NCI-H1930 (cell line): ENCODE data around the gene MLYCD.
A peak's percentile ranks its signal among the peaks of the same experiment; 100 is the strongest.
"Not testable (repeated sequence)": the region's sequence is repeated elsewhere in the genome, so short reads cannot be mapped to it uniquely, and the experiment has no call there.

Experiments
- DNase-seq, 2 experiments: peaks; one replicate each; lab custom pipeline; 2025; lab: John Stamatoyannopoulos, UW

The MLYCD gene

DNA sequence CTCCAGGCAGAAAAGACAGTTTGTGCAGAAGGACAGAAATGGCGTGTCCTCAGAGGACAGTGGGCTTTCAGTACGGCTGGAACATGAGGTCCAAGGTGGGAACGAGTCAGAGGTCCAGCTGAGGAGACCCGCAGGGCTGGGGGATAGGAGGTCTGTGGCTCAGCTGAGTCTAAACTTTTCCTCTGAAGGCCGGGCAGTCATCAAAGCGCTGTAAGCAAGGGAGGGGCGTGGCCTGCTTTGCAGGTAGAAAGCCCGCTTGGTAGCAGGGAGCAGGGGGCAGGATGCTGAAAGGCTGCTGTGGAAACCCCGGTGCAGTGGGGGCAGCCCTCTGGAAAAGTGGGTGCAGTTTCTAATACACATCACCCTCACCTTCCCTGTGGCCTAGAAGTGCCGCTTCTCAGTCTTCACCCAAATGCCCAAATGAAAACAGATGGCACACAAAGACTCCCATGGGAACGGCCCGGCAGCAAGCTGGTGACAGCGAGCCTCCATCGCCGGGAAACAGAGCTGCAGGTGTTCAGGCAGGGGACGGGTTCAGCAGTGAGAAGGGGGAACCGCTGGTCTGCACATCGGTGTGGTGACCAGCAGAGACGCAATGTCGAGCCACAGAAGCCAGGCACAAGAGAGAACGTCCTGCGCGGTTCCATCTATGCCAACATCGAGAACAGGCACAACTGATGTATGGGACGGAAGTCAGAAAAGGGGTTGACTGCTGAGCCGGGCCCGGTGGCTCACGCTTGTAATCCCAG, 41.9 kb downstream of the MLYCD start:
- no peak for DNase-seq

DNA sequence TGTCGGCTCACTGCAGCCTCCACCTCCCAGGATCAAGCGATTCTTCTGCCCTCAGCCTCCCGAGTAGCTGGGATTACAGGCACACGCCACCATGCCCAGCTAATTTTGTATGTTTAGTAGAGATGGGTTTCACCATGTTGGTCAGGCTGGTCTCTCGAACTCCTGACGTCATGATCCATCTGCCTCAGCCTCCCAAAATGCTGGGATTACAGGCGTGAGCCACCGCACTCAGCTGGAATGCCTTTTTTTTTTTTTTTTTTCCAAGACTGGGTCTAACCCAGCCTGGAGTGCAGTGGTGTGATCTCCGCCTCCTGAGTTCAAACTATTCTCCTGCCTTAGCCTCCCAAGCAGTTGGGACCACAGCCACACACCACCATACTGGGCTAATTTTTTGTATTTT, 42.6 kb downstream of the MLYCD start:
- not testable (repeated sequence) for DNase-seq

DNA sequence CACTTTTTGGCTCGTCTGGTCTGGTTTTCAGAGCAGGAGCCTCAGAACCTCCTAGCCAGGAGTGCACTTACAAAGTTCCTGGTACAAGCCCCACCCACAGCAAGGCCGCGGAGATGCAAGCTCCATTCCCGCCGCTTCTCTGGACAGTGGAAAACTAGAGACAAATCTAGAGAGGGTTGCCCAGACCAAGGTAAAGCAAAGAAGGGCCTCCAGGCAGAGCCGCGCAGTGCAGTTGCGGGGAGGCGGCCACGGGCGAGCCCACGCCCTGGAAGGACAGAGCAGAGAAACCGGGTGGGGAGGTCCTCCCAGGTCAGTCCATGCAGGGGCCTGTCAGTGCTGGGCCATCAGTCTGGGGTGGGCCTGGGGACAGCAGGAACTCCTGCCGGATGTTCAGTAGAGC, 43.2 kb downstream of the MLYCD start:
- DNase-seq: no peak

DNA sequence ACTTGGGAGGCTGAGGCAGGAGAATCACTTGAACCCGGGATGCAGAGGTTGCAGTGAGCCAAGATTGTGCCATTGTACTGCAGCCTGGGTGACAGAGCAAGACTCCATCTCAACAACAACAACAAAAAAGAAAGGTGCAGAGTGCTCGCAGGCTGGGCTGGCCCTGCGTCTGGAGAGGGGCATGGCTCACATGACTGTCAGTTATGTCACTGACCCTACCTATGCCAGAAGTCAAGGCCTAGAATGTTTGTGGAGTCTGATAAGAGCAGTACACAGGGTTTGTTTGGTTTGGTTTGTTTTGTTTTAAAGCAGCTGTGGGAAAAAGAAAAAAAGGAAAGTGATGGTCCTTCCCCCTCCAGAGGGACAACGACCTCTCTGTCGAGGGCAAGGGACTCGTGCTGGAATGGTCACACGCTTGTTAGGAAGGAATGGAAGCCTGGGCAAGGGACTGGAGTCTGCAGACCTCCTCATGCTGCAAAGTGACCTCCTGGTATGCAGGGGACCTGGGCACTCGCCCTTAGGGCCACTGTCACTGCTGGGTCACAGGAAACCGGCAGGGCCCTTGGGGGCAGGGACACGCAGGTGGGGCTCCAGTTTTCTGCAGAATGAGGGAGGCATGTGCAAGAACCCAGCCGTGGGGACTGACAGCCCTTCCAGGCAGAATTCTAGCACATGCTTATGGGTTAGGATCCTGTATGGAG, 44.0 kb downstream of the MLYCD start:
- DNase-seq: no peak

DNA sequence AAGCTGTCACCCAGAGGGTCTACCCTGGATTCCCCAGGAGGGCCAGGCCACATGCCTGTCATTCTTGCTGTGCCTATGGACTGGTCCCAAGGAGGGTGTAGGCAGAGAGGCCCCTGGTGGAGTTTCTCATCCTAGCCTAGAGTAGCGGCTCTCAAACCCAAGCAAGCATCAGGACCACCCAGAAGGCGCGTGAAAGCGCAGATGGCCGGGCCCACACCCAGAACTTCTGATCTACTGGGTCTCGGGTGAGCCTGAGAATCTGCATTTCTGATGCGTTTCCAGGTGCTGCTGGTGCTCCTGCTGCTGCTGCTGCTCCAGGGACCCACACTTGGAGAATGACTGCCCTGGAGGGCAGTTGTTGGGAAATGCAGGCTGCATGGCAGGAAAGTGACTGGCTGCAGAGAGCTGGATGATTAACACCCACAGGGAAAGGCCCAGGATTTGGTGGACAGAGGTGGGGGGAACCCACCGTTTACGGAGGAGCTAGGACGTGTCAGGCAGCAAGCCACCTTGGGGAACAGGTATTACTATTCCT, 44.7 kb downstream of the MLYCD start:
- no peak for DNase-seq

DNA sequence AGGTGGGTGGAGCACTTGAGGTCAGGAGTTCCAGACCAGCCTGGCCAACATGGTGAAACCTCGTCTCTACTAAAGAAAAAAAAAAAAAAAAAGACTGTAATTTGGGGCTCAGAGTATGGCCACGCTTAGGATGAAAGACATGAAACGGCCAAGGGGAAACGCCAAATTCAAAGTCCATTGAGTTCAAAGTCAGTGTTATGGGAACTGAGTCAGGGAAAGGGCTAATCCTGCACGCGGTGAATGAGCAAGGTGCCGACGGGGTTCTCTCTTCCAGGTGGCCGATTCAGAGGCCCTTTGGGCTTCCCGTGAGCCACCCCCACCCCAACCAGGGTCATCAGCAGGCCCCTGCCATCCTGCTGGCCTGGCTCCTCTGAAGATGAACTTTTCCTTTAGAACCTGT, 46.7 kb downstream of the MLYCD start:
- no peak for DNase-seq

DNA sequence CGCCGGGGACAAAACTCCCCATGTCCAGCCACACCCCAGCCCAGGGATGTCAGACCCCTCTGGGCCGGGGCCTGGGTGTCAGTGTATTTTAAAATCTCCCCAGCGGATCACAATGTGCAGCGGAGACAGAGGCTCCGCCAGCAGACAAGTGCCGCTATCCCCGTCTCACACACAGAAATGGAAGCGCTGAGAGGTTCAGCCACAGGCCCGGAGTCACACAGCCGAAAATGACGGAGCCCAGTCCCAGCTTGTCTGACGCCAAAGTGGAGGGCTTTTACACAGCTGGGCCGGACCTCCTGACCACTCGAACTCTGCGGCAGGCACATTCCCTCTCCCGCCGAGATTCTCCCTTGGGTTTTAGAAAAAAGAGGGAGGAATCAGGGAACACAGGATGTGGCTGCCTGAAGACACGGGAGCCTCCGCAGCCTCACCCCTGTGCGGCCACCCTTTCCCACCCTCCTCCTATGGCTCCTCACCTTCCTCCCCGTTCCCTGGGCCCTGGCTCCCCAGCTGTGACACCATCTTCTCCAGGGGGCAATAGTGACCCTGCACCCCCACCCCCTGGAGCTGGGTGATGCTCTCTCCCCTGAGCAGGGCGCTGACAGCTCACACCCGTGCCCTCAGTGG, 47.4 kb downstream of the MLYCD start:
- DNase-seq: no peak

DNA sequence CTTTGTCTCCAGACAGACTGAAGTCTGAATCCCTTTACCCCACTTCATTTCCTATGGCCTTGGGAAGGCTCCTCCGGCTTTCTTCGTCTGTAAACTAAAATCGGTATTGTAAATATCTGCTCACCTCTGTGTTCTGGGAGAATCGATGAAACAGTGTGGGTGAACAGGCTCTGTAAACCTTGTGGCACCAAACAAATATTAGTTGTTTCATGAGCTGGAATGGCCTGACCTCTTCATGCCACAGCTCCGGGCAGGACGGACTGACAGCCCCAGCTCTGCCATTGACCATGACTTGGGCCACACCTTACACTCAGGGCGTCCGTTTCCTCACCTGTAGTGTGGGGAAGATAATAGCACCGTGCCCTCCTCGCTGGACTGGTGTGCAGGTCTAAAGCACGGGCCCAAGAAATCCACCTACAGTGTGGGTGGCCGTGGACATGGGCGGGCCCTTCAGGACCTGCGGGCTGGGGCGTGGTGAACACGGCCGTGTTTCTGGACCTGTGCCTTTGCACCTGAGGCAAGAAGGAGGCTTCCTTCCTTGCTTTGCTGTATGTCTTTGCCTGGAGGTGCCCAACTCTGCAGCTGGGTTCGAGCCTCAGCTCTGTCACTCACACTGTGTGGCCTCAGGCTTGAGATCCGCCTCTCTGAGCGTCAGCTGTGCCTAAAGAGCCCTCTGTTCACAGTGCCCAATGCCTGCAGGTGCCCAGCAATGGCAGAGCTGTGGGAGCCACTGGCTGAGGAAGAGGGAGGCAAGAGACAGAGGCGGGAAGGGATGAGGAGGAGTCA, 48.1 kb downstream of the MLYCD start:
- no peak for DNase-seq

DNA sequence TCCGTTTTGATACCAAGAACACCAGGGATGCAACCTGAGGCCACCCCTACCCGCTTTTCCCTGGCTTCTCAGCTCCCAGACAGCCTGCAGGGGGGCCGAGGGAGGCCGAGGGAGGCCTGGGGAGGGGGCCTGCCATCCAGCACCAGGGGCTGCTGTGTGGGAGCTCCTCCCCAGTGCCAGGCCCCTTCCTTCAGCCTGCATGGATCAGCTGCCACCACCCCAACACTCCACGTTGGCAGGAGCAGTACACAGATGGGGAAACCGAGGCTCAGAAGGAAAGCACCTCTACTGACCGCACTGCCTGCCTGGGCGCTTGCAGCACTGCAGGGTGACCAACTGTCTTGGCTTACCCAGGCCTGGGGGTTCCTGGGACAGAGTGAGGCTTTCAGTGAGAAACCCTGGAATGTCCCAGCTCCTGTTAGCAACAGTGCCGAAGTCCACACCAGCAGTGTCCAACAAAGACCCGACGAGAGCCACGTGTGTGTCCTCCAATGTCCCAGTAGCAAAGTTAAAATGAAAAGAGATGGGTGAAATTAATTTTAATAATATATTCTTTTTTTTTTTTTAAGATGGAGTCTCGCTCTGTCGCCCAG, 48.8 kb downstream of the MLYCD start:
- no peak for DNase-seq

DNA sequence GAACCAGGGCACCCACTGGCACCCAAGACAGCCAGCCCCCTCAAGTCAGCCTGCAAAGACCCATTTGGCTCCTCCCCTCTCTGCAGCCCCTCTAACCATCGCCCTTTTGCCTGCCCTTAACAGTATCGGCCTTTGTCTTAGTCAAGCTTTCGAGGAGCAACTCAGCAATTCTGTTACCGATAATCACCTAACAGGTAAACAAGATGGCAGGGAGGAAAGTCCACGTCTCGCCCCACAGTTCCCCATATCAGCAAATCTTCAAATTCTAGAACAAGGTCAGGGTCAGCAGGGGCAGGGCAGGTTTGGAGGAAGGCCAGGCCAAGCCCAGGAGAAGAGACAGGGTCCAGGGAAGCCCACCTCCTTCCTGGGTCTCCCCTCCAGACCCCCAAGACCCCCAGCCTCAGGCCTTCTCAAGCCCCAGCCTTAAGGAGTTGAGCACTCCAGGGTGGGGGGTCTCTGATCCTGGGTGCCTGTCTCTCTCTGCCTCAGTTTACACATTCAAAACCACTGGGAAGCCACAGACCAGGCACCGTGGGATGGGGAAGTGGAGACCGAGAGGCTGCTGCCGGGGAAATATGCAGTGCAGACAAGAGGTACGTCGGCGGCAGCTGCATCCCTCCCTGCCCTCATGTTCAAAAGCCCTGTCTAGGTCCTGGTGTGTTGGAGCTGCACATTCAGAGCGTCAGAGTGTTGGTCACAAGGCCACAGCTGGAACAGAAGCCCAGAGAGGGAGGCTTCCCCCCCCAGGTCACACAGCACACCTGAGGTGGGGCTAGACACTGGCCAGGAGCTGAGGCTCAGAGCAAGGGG, 50.2 kb downstream of the MLYCD start:
- no peak for DNase-seq

DNA sequence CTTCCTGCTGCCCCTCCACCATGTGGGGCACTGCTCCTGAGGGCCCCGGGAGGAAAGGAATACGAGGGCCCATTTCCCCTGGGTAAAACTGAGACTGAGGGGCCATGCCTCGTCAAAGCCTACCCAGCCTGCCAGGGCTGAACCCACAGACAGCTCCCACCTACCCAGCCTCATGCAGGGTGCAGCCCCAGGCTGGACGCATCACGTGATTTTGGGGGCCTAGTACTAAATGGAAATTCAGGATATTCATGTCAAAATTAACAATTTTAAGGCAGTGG, 50.7 kb downstream of the MLYCD start:
- DNase-seq: no peak

DNA sequence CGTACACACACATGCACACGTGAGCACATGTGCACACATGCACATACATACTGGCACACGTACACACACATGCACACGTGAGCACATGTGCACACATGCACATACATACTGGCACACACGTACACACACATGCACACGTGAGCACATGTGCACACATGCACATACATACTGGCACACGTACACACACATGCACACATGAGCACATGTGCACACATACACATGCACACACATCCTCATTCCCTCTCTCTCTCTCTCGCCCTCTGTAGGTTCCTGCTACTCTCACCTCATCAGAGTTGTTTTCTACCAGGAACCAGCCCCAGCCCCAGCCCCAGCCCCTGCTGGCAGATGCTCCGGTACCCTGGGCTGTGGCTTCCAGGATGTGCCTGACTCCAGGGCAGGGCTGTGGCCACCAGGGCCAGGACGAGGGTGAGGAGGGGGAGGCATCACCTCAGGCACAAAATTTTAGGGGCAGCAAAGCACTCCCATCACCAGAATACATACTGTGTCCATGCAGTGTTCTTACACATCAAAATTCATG, 52.0 kb downstream of the MLYCD start:
- DNase-seq: not testable (repeated sequence)

DNA sequence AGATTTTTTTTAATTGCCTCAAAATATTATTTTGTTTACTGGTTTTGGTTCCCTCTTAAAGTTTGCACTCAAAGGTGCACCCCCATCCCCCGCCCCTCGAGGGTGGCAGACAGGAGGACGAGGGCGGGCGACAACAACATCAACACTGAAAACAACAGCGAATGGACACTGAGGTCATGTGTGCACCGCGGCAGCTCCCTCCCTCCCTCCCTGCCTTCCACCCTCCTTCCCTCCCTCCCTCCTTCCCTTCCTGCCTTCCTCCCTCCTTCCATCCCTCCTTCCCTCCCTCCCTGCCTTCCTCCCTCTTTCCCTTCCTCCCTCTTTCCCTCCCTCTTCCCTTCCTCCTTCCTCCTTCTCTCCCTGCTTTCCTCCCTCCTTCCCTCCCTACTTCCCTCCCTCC, 52.6 kb downstream of the MLYCD start:
- no peak for DNase-seq

DNA sequence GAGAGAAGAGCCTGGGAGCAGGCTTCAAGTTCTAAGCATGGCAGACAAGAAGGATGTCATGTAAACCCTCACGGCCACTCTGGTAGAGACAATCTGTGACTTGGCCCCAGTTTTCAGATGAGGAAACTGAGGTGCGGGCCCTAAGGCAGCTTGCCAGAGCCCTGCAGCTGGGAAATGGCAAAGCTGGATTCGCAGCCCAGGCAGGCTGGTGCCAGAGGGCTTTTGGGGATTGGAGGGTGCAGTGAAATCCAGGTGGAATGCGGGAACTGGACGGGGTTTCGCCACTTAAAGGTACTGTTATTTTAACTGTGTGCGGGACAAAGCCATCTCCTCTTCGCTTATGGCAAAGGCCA, 53.6 kb downstream of the MLYCD start:
- DNase-seq: no peak

DNA sequence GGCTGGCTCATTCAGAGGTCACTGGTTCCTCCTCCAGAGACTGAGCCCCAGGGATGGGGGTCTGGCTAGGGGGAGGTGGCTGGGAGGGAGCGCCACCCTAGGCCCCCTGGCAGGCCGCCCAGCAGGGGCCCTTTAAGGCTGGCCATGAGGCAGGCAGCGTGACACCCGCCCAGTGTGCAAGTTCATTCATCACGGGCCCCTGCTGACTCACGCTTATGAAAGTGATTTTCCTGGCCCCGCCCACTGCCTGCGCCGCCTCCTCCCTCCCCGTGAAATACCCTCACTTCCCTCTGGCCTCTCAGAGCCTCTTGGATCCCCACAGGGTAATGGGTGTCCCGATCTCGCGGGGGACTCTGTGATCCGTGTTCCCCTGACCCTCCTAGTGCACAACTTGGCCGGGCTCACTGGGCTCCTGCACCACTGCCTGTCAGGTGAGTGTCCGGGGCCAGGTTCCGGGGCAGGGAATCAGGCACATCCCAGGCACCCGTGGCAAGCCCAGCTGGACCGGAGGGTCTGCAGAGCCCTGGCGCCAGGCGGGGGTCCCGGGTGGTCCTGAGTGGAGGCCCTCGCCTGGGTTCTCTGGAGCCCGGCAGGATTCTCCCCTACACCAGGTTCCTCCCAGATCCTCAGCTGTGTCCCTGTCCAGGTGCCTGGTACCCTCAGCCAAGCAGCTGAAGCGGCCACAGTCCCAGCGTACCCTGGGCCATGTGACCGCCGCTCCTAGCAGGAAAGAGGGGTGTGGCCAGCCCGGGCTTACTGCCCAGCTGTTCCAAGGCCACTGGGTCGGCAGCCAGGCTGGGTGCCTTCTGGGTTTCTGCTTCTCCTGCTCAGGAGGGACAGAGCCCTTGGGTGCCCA, 54.3 kb downstream of the MLYCD start, which contains the start of gene OSGIN1:
TSS of gene OSGIN1 (plus strand) at position 301 of the 856 bp plus-strand sequence. CDS start 4,432 bp downstream, outside the sequence.
- peak in 1 of 2 experiments; percentile 14 for DNase-seq

DNA sequence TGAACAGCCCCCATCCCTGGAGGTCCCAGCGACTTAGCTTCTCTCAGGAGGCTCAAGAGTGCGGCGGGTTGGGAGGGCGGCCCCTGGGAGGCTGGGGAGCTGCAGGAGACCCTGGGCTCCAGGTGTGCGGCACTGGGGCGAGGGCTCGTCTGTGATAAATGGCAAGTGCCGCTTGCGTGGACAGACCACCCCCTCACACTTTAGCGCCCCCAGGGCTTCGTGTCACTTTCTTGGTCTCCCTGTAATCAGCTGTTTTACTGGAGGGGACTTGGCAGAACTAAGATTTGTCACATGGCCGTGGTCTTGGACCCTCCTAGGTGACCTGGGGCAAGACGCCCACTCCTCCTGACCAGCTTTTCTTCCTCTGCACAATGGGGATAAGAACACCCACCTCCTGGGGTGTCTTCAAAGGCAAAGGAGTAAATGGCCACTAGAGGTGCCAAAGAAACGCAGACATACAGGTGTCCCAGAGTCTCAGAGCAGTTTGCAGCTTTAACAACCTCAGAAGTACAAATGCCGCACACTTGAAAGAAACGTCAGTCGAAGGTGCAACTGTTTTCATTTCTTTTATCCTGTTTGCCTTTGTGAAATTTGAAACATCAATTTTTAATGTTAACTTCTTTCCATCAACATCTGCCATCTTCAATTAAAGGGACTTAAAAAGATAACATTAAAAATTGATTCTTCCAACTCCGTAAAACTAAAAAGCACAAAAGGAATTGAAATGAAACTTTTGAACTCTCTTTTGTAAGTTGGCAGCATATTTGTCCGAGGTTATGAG, 55.1 kb downstream of the MLYCD start:
- DNase-seq: peak in 1 of 2 experiments; percentile 3

DNA sequence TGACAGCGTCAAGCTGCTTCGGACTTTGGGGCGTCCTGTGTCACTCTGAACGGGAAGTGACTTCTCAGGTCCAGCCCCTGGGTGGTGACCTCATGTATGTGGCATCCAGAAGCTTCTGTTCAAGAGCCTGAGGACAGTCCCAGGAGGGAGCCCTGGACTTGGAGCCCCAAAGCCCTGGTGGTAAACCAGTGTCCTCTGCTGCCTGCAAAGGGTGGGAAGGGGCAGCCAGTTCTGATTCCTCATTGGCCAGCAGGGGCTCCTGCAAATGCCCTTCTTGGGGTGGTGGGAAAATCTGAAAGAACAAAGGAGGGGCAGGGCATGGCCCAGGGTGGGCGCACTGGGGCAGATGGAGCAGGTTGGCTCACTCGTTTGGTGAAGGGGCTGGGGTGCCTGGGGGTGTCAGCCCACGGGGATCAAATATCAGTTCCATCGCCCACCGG, 55.7 kb downstream of the MLYCD start:
- no peak for DNase-seq

DNA sequence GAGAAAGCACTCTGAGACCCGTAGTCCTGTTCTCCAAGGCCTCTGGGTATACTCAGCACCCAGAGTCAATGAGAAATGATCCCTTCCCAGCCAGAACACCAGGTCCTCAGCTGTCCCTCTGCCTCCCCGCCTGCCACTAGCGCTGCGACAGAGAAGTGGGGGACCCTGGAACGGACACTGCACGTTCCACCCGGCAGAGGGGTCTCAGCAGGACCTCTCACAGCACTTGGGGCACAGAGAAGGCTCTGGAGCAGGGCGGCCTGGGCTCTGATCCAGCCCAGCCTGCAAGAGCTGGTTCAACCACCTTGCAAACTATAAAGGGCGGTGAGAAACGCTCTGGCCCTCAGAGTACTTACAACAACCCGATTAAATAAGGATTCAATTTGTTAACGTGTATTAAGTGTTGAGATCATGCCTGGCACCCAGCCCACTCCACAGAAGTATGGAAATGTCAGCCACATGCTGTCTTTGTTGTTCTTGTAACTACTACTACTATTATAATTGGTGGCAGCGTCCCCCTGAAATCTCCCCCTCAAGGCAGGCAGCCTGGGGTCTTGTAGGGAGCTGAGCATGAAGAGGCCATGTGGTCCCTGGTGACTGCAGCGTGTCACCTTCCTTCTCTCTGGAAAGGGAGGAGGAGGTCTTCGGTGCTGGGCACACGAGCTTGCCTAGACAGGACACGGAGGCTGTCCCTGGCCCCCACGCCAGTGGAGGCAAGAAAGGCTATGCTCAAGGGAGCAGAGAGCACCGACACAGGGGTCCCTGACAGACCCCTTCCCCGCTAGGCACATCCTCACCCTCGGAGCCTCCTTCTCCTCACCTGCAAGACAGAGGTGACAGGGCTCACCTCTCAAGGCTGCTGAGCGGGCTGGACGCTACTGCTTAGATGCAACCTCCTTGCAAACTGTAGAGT, 56.6 kb downstream of the MLYCD start:
- no peak for DNase-seq
